GM18907 (cell line): ENCODE measurements around the gene UBE2V1.
"Not testable (repeated sequence)": the region's sequence is repeated elsewhere in the genome, so short reads cannot be mapped to it uniquely, and the experiment has no call there.

ENCODE experiments used
- ATAC-seq: cut with Tn5 transposase; IDR thresholded peaks from one replicate; pipeline ENCODE4 v1.9.1; 2021; ENCODE audit warnings: mild to moderate bottlenecking, moderate library complexity; ENCODE audit not compliant: unreplicated experiment

Gene UBE2V1

DNA sequence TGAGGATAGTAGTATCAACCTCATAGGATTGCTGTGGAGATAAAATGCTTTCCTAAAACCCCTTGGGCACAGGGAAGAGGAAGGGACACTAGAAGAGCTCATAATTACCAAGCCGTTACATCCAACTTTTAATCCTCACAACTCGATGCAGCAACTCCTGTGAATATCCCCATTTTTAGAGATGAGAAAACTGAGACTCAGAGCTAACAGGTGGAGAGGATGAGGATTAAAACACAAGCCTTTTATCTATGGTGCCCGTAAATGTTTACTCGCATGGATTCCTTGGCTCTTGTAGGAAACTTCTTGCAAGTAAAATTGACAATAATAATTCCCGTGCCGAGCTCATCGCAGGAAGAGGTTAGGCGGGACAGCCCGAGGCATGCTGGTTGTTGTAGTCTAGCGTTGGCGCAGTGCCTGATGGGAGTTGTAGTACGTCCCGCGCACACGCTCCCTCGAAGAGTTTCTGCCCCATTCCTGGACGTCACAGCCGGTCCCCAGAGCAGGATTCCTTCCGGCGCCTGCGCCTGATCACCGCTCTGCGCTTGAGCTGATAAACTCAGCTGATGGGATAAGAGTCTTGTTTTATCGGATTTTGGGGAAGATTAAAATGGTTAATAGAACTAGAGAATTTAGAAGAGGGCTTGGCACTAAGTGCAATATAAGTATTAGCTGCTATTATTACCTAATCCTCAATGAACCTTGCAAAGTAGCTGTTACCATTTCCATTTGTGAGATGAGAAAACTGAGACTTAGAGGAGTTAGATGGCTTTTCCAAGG is 2.8 kb upstream of the UBE2V1 start:
- ATAC-seq, result peak; percentile 68

GRCh38 chr20:50115041-50115512 is 2.1 kb upstream of the UBE2V1 start:
- ATAC-seq, result no peak

DNA sequence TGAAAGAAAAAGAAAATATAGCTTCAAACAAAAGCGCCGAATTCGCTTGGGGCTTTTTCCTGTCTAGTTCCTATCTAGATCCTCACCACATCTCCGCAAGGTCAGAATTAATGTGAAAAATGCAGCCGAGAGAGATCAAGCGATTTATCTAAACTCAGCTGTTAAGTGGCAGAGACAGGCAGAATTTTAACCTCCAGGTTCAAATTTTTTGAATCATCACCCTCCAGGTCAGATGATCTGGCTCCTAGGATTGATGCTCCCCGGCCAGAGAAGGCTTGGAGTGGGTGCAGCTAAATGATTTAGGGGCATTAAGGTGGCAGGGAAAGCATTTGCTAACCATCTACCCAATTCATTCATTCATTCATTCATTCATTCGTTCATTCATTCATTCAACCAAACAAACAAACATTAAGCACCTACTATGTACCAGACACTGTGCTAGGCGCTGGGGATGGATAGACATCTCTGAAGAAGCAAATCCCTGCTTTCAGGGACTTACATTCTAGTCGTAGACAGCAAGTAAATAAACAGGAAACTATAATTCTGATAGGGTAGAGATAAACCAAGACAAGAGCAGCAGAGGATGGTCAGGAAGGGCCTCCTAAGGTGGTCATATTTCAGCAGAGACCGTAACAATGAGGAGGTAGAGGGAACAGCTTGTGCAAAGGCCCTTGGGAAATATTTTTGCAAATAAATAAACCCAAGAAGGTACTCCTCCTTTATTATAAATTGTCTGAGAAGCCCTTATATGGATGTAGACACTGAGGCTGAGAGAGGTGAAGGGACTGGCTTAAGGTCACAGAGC is 672 bp upstream of the UBE2V1 start:
- no peak for ATAC-seq

DNA sequence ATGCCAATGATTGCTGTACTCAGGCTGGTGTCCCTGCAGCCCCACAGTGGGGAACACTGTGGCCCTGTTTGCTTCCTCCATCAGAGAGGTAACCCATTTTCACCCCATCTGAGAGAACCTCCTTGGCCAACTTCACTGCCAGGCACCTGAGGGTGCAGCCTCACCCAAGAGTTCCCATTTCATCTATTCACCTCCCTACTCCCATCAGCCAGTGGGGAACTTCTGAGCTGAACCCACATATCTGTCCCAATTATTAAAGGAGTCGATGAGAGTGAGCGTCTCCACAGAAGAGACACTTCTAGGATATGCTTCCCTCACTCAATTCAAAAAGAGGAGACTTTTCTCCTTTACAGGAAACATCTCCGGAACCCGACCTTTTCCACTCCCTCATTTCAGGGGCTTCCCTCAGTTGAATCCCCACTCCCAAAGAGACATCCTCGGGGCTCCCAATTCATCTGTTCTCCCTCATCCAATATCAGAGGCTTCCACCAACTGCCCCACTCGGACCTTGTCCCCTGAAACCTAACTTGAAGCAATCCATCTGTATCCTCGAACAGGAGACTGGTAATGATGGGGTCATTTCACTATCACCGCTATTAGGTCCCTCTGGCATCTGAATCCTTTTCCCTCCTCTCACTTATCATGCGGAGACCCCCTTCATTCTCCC is 988 bp downstream of the UBE2V1 start:
- no peak for ATAC-seq

DNA sequence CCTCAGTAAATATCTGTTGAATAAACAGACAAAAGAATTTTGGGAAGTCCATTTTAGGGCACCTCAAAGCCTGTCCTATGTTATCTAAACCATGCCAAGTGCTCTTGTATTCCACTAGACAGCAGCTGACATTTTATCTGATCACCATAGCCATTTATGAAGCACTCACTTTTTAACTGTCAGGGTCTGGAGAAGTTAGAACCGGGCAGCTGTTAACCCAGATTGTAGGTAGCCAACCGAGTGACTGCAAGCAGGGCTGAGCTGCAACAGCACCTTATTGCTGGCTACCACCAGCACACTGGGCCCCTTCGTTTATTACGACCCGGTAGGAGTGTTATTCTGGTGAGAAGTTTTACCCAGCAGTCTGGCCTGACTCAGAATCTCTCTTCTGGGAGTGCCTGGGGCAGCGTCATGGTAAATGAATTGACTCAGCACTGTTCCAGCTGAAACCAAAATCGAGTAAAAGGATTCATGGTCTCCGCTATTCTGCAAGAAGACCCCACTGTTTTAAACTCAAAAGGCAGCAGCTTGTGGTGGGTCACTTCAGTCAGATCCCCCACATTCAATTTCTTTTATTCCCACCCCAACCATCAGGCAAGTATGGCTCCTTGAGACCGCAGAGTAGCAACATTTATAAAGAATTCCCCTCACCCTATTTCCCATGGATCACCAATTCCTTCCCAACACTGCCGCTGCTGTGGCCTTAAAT is 1.7 kb downstream of the UBE2V1 start:
- no peak for ATAC-seq

DNA sequence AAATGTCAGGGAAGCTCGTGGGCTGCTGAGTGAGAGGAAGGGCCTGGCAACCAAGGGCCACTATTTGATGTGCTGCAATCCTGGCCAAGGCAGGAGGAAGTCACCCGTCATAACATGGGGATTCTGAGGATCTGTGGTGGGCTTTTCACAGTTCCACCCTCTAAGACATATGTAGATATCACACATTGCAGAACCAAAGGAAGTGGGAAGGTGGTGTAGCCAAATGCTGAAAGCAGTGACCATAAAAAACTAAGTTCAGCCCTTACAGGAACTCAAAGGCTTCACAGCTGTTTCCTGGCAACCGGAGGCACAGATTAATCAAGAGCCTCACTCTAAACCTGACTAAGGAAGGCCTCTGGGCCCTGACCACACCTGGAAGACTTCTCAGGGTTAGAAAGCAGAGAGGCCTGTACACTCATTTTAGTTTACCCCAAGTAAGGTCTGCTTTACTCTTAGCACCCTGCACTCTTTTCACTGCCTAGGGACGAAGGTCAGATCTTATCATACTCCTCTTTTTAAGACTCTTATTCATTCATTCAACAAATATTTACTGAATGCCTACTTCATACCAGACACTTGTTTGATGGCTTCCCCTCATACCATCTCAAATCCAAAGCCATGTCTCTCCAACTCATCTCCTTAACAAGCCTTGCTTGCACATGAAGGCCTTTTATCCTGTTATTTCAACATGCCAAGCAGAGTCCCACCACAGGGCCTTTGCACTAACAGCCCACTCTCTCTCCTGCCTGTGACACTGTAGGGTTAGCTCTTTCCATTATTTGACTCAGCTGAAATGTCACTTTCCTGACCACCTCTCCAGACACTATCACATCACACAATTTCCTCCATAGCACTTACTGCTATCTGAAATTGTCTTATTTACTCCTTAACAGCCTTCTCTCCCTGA is 2.6 kb downstream of the UBE2V1 start:
- ATAC-seq, result peak; percentile 46

DNA sequence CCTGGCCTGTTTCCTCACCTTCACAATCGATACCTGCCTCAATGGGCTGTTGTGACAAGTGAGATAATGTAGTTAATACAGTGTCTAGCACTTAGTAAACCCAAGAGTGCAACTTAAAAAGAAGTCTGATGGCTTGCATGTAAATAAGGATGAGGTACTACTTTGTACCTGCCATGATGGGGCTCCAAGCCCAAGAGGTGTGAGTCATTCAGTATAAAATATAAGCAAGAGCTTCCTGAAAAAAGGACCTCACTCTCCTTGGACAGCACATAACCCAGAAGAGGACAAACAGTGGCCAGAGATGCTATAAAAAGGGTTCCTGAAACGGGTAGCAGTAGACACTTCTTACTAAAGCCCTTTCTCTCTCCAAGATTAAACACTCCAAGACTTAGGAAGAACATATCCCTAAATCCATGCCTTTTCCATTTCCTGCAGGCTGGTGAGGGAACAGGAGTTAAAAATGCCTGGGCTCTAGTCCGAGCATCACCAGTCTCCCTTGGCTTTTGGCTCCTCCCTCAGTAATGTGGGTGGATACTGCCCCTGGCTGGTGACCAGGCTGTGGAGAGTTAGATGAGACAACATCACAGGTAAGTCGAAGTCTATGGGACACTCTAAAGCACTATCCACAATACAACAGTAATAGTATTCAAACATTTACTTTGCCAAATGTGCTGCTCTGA is 4.3 kb downstream of the UBE2V1 start:
- no peak for ATAC-seq

DNA sequence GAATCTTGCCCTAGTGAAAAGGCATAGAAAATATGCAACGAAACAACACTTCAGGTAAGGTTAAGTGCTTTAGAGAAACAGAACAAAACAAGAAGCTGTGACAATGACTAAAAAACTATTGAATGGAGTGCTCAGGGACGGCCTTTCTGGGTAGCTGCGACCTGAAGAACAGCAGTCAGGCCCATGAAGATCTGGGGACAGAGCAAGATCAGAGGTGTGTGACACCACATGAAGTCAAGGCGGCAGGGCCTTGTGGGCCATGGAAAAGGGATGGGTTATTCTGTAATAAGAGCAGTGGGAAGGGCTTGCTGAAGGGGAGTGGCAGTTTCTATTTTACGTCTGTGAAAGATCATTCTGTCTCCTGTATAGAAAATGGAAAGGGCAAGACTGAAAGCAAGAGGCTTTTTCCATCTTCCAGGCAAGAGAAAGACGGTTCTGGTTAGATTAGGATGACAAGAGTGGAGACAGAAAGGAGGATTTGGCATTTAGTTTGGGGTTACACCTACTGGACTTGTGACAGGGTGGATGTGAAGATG is 5.1 kb downstream of the UBE2V1 start:
- no peak for ATAC-seq

DNA sequence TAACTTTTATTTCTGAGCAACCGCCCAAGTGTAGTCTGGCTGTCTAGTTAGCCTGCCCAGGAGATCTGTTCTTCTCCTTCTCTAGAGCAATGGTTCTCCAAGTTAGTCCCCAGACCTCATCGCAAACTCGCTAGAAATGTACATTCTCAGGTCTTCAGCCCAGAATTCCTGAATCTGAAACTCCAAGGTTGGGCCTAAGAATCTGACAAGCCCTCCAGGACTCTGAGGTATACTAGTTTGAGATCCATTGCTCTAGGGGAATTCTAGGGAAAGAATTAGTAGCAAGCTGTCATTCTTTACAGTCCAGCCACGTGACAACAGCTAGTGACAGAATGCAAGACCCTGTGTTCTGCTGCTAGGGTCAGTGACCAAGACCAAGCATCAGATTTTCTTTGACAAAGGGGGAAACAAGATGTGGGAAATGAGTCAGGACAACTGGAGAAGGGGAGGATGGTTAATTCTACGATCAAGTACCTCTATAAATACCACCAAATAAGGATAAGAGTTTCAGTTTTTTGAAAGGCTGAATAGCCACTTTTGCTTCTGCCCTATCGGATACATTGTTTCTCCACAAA is 5.8 kb downstream of the UBE2V1 start:
- ATAC-seq, result no peak

DNA sequence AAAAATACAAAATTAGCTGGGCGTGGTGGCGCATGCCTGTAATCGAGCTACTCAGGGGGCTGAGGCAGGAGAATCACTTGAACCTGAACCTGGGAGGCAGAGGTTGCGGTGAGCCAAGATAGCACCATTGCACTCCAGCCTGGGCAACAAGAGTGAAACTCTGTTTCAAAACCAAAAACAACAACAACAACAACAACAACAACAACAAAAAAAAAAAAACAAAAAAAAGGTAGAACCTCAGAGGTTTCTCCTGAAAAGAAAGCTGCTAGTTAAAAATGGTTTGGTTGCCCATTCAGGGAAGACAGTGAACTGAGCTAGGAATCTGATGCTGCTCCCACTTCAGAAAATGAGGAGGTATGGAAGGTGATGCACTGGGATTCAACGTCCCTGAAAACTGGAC is 6.3 kb downstream of the UBE2V1 start:
- ATAC-seq, result not testable (repeated sequence)

GRCh38 chr20:50103464-50104107 is 9.4 kb downstream of the UBE2V1 start:
- not testable (repeated sequence) for ATAC-seq

DNA sequence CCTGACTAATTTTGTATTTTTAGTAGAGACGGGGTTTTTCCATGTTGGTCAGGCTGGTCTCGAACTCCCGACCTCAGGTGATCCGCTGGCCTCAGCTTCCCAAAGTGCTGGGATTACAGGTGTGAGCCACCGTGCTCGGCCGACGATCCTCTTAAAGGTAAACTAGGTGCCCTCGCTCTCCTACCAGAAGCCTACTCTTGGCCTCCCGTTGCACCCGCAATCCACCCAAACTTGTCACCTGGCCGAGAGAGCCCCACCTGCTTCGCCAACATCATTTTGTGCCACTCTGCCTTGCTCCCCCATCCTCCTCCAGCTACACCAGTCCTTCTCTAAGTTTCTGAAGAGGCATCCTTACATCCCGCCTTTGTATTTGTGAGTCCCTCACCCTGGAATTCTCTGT is 10.4 kb downstream of the UBE2V1 start:
- ATAC-seq, result not testable (repeated sequence)

DNA sequence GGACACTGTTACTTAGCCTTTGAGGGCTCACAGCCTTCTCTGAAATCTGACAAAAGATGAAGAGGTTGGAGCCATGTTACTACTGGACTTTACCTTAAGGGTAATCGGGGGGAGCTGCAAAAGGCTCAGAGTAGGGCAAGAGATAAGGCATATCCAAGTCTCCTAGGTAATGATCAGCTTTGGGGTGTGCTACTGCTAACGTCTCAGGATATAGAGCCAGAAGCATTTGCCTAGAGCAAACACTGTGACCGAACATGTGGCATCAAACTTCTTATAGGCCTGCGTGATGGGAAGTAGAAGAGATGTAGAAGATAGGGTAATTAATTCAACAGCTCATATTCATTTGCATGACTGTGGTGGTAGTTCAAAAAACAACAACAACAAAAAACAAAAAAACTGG is 11.1 kb downstream of the UBE2V1 start:
- no peak for ATAC-seq

- ATAC-seq, result no peak
These were observed 11.7 kb downstream of the UBE2V1 start for GRCh38 chr20:50101281-50101680.

DNA sequence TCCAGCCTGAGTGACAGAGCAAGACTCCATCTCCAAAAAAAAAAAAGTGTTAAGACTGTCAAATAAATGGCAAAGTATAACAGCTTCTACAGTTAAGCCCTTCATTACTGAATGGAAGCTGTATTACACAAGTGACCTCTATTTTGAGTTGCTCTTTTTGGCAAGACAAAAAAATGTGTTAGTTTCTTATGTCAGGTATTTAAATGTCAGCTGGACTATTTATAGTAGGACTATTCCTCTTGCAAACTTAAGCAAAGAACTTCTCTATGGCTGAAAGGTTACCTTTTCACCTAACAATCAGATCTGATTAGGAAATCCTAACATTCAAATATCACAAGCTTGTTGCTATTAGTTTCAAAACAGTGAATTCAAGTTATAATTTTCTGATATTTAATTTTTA is 12.4 kb downstream of the UBE2V1 start:
- no peak for ATAC-seq

DNA sequence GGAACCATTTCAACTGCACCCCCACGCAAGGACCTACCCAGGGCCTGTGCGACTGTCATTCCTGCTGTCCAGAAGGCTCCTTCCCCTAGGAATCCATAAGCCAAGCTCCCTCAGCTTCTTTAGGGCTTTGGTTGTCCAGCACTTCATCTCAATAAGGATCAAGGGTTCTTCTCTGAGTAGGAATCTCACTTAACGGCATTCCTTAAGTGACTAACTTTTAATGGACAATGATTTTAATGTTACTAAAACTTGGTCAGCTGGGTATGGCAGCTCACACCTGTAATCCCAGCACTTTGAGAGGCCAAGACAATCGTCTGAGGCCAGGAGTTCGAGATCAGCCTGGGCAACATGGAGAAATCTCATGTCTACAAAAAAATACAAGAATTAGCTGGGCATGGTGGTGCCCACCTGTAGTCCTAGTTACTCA is 13.4 kb downstream of the UBE2V1 start:
- no peak for ATAC-seq

- no peak for ATAC-seq
These were observed 13.8 kb downstream of the UBE2V1 start for GRCh38 chr20:50099113-50099512.

GRCh38 chr20:50098259-50098658 is 14.7 kb downstream of the UBE2V1 start:
- no peak for ATAC-seq
